Liver (tissue), 9 donors: Measurements from ENCODE around the gene AFP. TPM values are rescaled to one million over a fixed set of nuclear protein-coding genes. Genes with fewer than 3 reads are reported as not detected.

Experiments used
- DNase-seq: peaks from one replicate; pipeline ENCODE4 v3.0.0-alpha.2; 2017; ENCODE audit warnings: low spot score
- H3K27ac ChIP-seq, 2 donors: one replicate each; pipeline ENCODE4 v1.7.0; 2013; ENCODE audit warnings: inconsistent platforms in 2 of 2, low read length in 2 of 2, control low read depth in 1 of 2, low read depth in 1 of 2, mild to moderate bottlenecking in 1 of 2
- H3K27me3 ChIP-seq, 4 donors: one replicate each; pipeline versions ENCODE4 v1.6.1 to v1.7.0; 2013; ENCODE audit warnings: low read length in 3 of 4, inconsistent platforms in 1 of 4, mild to moderate bottlenecking in 1 of 4, moderate library complexity in 1 of 4; ENCODE audit not compliant: control insufficient read depth in 4 of 4, insufficient read depth in 4 of 4
- H3K36me3 ChIP-seq, 4 donors: one replicate each; pipeline versions ENCODE4 v1.6.1 to v1.7.0; 2013; ENCODE audit warnings: low read length in 3 of 4, mild to moderate bottlenecking in 3 of 4, low read depth in 1 of 4, moderate library complexity in 1 of 4; ENCODE audit not compliant: control insufficient read depth in 4 of 4, insufficient read depth in 3 of 4
- H3K4me1 ChIP-seq, 4 donors: one replicate each; pipeline versions ENCODE4 v1.6.1 to v1.7.0; 2013; ENCODE audit warnings: low read length in 3 of 4, mild to moderate bottlenecking in 3 of 4, moderate library complexity in 1 of 4; ENCODE audit not compliant: control insufficient read depth in 4 of 4, insufficient read depth in 4 of 4
- H3K4me3 ChIP-seq, 3 donors: one replicate each; pipeline versions ENCODE4 v1.6.1 to v1.7.0; 2013; ENCODE audit warnings: low read length in 3 of 3, control low read depth in 1 of 3, low read depth in 1 of 3, mild to moderate bottlenecking in 1 of 3
- H3K9ac ChIP-seq, 2 donors: one replicate each; pipeline ENCODE4 v1.7.0; 2013; ENCODE audit warnings: low read length in 2 of 2, mild to moderate bottlenecking in 2 of 2, moderate library complexity in 2 of 2, control low read depth in 1 of 2, low read depth in 1 of 2
- H3K9me3 ChIP-seq, 4 donors: one replicate each; pipeline versions ENCODE4 v1.6.1 to v1.7.0; 2013; ENCODE audit warnings: low read length in 3 of 4; ENCODE audit not compliant: control insufficient read depth in 4 of 4
- GABPA ChIP-seq, 2 donors: IDR thresholded peaks in 1 of 2; conservative IDR thresholded peaks in 1 of 2; 2 replicates each; pipeline ENCODE4 v1.6.1; 2016; ENCODE audit warnings: antibody characterized with exemption in 2 of 2, mild to moderate bottlenecking in 1 of 2, moderate library complexity in 1 of 2
- HNF4A ChIP-seq, 2 donors: conservative IDR thresholded peaks; 2 replicates each; pipeline ENCODE4 v1.6.1; 2016; ENCODE audit warnings: antibody characterized with exemption in 2 of 2, mild to moderate bottlenecking in 2 of 2
- JUND ChIP-seq, 2 donors: IDR thresholded peaks; 2 replicates each; pipeline ENCODE4 v1.6.1; 2016; ENCODE audit warnings: antibody characterized with exemption in 2 of 2
- RAD21 ChIP-seq, 2 donors: IDR thresholded peaks; 2 replicates each; pipeline ENCODE4 v1.6.1; 2016; ENCODE audit warnings: antibody characterized with exemption in 2 of 2, mild to moderate bottlenecking in 2 of 2
- YY1 ChIP-seq: IDR thresholded peaks from 2 replicates; pipeline ENCODE4 v1.6.1; 2016; ENCODE audit warnings: antibody characterized with exemption, mild to moderate bottlenecking
- WGBS: extraction: QIAGEN DNeasy Blood & Tissue Kit; methylation state at CpG from one replicate; pipeline ENCODE4 v1.1.7; 2013; 5-methylcytosine and 5-hydroxymethylcytosine counted together
- polyA plus RNA-seq, 2 donors: library from polyadenylated mRNA; stranded (reverse) in 1 of 2; unstranded in 1 of 2; fragments of 200-250 nt in 1 of 2; fragments of >200 nt in 1 of 2; fragmentation: Nextera tagmentation in 1 of 2; extraction: Ambion mirVana in 1 of 2; gene quantifications; one replicate each; pipeline versions ENCODE4 v1.2.1 to v1.2.3, GENCODE V29; 2013 to 2015
- total RNA-seq, 2 donors: library from RNA; depleted of rRNA; stranded (reverse); fragments of >200 nt; gene quantifications; one replicate each; pipeline ENCODE4 v1.2.3, GENCODE V29; 2014
- TF ChIP-seq, protein P1 (sequence below): fragments of 150-350 bp; IDR thresholded peaks from 2 replicates; pipeline ENCODE4 v1.5.1; 2017; ENCODE audit warnings: improper control_type of control experiment, low read depth, low read length; ENCODE audit not compliant: missing input control
- TF ChIP-seq, protein P2 (sequence below): IDR thresholded peaks from 2 replicates; pipeline ENCODE4 v1.6.1; 2016; ENCODE audit warnings: antibody characterized with exemption, mild to moderate bottlenecking
- TF ChIP-seq, protein P3 (sequence below): IDR thresholded peaks from 2 replicates; pipeline ENCODE4 v1.6.1; 2016; ENCODE audit warnings: antibody characterized with exemption
- donor health status: healthy.
- donor health status: healthy.
- donor health status: healthy.
- donor health status: healthy.
- donor health status: healthy.

AFP gene
- total and polyA plus RNA-seq, 4 donors, result 1.0 to 3,875 (median 5.7) TPM

DNA sequence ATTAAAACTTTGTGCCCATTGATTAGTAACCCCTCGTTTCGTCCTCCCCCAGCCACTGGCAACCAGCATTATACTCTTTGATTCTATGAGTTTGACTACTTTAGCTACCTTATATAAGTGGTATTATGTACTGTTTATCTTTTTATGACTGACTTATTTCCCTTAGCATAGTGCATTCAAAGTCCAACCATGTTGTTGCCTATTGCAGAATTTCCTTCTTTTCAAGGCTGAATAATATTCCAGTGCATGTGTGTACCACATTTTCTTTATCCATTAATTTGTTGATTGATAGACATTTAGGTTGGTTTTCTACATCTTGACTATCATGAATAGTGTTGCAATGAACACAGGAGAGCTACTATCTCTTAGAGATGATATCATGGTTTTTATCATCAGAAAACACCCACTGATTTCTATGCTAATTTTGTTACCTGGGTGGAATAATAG is 28.8 kb upstream of the AFP start:
- H3K9me3 ChIP-seq, result no peaks in the 10 kb centered on the region
- TF ChIP-seq, protein P1, sequence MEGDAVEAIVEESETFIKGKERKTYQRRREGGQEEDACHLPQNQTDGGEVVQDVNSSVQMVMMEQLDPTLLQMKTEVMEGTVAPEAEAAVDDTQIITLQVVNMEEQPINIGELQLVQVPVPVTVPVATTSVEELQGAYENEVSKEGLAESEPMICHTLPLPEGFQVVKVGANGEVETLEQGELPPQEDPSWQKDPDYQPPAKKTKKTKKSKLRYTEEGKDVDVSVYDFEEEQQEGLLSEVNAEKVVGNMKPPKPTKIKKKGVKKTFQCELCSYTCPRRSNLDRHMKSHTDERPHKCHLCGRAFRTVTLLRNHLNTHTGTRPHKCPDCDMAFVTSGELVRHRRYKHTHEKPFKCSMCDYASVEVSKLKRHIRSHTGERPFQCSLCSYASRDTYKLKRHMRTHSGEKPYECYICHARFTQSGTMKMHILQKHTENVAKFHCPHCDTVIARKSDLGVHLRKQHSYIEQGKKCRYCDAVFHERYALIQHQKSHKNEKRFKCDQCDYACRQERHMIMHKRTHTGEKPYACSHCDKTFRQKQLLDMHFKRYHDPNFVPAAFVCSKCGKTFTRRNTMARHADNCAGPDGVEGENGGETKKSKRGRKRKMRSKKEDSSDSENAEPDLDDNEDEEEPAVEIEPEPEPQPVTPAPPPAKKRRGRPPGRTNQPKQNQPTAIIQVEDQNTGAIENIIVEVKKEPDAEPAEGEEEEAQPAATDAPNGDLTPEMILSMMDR, result no peak
- peak in 1 of 2 donors; percentile 19 for TF ChIP-seq HNF4A (conservative IDR thresholded peaks at IDR 0.05)
- peak in 1 of 2 donors; percentile 48 for TF ChIP-seq JUND (IDR thresholded peaks at IDR 0.05)
- peak in 1 of 2 donors; percentile 1 for TF ChIP-seq RAD21 (IDR thresholded peaks at IDR 0.05)
- TF ChIP-seq YY1, result no peak
- no peak for DNase-seq
- H3K27ac ChIP-seq, result peak overlapping the region; percentile 1 to 36
- H3K4me1 ChIP-seq, result peaks cover 0 to 45% (median 32%) of the 10 kb centered on the region in 4 donors
- H3K27me3 ChIP-seq, result no peaks in the 10 kb centered on the region
- H3K9ac ChIP-seq, result peak overlapping the region; percentile 65 to 95
- H3K36me3 ChIP-seq, result peaks cover under 1 to 49% (median 23%) of the 10 kb centered on the region in 4 donors
- WGBS, result 32% methylated on average over 2 of the region's 2 CpGs
- H3K4me3 ChIP-seq, result peak overlapping the region; percentile 53 to 71 (median 70)

DNA sequence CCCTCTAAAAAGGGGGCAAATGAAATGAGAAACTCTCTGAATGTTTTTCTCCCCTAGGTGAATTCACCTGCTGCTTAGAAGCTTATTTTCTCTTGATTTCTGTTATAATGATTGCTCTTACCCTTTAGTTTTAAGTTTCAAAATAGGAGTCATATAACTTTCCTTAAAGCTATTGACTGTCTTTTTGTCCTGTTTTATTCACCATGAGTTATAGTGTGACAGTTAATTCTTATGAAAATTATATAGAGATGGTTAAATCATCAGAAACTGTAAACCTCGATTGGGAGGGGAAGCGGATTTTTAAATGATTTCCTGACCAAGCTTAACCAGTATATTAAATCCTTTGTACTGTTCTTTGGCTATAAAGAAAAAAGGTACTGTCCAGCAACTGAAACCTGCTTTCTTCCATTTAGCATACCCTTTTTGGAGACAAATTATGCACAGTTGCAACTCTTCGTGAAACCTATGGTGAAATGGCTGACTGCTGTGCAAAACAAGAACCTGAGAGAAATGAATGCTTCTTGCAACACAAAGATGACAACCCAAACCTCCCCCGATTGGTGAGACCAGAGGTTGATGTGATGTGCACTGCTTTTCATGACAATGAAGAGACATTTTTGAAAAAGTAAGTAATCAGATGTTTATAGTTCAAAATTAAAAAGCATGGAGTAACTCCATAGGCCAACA is 27.7 kb upstream of the AFP start:
- Histone ChIP-seq H3K27me3 (no peaks in the 10 kb centered on the region), H3K4me1 (peaks cover 0 to 41% (median 23%) of the 10 kb centered on the region in 4 donors), H3K9ac (peak overlapping the region; percentile 74 to 95), H3K36me3 (peaks cover 2 to 55% (median 28%) of the 10 kb centered on the region in 4 donors), H3K4me3 (peak overlapping the region; percentile 47 to 70 (median 49)), H3K9me3 (no peaks in the 10 kb centered on the region), H3K27ac (peak overlapping the region in 1 of 2 donors; percentile 36)
- WGBS, result 29% methylated on average over 4 of the region's 4 CpGs
- no peak for DNase-seq
- TF ChIP-seq, protein P2, sequence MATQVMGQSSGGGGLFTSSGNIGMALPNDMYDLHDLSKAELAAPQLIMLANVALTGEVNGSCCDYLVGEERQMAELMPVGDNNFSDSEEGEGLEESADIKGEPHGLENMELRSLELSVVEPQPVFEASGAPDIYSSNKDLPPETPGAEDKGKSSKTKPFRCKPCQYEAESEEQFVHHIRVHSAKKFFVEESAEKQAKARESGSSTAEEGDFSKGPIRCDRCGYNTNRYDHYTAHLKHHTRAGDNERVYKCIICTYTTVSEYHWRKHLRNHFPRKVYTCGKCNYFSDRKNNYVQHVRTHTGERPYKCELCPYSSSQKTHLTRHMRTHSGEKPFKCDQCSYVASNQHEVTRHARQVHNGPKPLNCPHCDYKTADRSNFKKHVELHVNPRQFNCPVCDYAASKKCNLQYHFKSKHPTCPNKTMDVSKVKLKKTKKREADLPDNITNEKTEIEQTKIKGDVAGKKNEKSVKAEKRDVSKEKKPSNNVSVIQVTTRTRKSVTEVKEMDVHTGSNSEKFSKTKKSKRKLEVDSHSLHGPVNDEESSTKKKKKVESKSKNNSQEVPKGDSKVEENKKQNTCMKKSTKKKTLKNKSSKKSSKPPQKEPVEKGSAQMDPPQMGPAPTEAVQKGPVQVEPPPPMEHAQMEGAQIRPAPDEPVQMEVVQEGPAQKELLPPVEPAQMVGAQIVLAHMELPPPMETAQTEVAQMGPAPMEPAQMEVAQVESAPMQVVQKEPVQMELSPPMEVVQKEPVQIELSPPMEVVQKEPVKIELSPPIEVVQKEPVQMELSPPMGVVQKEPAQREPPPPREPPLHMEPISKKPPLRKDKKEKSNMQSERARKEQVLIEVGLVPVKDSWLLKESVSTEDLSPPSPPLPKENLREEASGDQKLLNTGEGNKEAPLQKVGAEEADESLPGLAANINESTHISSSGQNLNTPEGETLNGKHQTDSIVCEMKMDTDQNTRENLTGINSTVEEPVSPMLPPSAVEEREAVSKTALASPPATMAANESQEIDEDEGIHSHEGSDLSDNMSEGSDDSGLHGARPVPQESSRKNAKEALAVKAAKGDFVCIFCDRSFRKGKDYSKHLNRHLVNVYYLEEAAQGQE, result peak; percentile 86
- TF ChIP-seq GABPA (IDR thresholded peaks at IDR 0.05 in 1 of 2, conservative IDR thresholded peaks at IDR 0.05 in 1 of 2) (no peak), YY1 (peak; percentile 22)
- TF ChIP-seq, protein P3, sequence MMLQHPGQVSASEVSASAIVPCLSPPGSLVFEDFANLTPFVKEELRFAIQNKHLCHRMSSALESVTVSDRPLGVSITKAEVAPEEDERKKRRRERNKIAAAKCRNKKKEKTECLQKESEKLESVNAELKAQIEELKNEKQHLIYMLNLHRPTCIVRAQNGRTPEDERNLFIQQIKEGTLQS, result peak; percentile 14
